GM23248 (cell line): ENCODE measurements around the gene PLD5.

Experiments used
- EZH2 ChIP-seq: fragments of 200-600 bp; sonication (generic); IDR thresholded peaks from 2 replicates; pipeline ENCODE4 v1.6.1; 2018; ENCODE audit warnings: antibody characterized with exemption, mild to moderate bottlenecking; ENCODE audit not compliant: insufficient read depth, poor library complexity, severe bottlenecking
- EZH2phosphoT487 ChIP-seq: fragments of 200-600 bp; sonication (generic); IDR thresholded peaks from 2 replicates; pipeline ENCODE4 v1.6.1; 2018; ENCODE audit warnings: antibody characterized with exemption, moderate library complexity, mild to moderate bottlenecking, low read depth; ENCODE audit not compliant: insufficient read depth

GRCh38 chr1:242401937-242402336 is 122.6 kb downstream of the PLD5 start:
- TF ChIP-seq EZH2phosphoT487 (no peak), EZH2 (no peak)
